CMK (cell line): ENCODE results near the gene UCP3.

Source experiments
- DNase-seq: peaks from one replicate; pipeline ENCODE4 v3.0.0-alpha.2; 2010; ENCODE audit warnings: low read depth

Gene UCP3

DNA sequence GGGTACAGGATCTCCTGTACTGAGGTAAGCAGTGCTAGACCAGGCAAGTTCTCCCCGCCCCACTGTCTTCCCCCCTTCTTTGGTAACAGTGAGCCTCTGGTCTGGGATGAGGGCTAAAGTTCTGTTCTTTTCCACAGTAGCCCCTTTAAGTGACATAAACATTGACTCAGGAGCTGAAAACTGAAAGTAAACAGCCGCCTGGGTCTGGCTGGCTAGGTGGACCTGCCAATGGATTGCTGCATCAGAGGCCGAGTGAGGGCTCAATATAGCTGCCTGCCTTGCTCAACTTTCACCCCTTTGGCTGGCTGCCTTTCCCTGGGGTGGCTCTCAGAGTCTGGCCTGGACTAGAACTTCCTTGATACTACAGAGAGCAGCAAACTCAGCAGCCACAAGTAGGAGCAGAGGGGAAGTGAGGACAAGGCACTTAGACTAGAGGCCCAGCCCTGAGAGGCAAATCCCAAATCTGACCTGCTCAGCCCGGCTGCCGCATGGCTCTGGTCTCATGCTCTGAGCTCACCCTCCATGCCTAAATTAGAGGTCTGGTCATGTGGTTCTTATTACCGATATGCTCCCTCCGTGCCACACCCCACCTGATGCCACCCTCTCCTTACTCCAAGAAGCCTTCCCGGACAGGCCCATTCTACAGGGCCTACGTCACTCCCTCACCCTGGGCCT lies 9.6 kb upstream of the UCP3 start:
- no peak for DNase-seq

GRCh38 chr11:74017631-74018030 lies 8.7 kb upstream of the UCP3 start:
- DNase-seq: no peak

- DNase-seq: no peak
These were observed 7.2 kb upstream of the UCP3 start for GRCh38 chr11:74015919-74016684.

GRCh38 chr11:74014880-74015279 lies 6.0 kb upstream of the UCP3 start:
- DNase-seq: peak; percentile 56

DNA sequence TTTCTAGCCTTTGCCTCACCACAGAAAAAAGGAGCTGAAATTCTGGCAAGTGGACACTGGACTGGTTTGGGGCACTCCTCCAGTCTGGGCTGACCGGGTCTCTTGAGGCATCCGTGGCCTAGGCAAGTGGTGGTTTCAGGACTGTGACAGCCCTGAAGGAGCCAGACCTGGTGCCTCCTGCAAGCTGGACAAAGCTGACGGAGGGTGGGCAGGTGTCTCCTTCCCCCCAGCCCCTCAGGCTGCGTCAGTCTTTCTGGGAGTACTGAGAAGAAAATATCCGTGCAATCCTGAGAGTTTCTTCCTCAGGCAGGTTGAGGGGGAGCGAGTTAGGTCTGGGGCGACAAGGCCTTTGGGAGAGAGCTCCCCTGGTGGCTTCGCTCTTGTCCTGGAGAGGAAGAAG lies 4.3 kb upstream of the UCP3 start:
- DNase-seq: no peak

GRCh38 chr11:74012074-74012809 lies 3.4 kb upstream of the UCP3 start:
- no peak for DNase-seq

DNA sequence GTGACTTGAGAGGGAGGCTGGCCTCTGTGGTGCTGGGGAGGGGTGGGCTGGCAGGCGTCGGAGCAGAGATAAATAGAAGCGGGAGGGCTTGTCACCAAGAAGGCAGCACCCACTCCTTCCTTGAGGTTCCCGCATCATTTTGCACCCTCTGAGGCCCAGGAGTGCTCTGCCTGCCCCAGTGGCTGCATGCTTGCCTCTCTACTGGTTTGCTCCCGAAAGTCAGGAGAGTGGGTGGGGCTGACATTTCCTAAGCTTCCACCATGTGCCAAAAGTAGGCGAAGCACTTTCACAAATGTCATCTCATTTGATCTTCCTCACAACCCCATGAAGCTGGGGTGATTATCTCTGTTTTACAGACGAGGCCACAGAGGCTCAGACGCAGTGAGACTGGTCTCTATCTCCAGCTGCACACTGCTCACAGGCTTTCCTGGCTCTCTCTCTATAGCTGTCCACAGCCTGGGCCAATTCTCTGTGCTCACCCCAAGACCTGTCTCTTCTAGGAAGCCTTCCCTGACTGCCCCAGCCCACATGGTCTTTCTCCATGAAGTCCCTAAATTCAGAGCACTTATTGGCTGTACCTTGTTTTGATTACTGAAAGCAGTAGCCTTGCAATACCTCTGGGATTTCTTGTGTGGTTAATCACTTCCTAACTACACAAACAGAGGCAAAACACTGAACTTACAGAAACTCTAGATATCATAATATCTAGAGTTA lies 2.6 kb upstream of the UCP3 start:
- DNase-seq: peak; percentile 89

GRCh38 chr11:74010306-74011300 lies 1.7 kb upstream of the UCP3 start:
- DNase-seq: no peak

- no peak for DNase-seq
These were observed 905 bp upstream of the UCP3 start for GRCh38 chr11:74009675-74010305.

GRCh38 chr11:74009230-74009547 lies 304 bp upstream of the UCP3 start:
- DNase-seq: no peak

DNA sequence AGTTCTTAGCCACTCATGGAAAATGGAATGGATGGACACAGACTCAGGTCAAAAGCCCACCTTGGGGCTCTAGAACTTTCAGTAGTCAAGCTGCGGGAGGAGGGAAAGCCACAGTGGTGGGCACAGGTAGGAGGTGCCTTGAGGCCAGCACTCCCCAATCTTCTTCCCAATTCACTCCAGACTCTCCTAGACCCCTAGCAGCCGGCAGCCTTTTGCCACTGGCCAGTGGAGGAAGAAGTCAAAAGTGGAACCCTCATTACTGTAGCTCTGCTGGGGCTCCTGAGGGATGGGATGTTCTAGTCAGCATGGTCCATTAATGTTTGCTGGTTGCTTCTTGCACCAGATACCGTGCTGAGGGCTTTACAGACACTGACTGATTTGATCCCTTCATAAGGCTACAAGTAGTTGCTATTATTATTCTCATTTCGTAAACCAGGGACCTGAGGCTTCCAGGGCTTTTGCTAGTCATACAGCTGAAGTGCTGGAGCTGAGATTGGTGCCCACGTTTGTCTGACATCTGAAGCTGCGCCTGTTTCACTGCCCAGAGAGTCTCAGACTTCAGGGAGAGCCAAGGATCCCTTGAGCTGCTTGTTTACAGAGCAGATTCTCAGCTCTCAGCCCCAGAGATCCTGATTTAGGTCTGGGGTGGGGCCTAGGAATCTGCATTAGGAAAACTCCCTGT lies 1.1 kb downstream of the UCP3 start:
- DNase-seq: no peak

- no peak for DNase-seq
These were observed 2.1 kb downstream of the UCP3 start for GRCh38 chr11:74006743-74007304.

- no peak for DNase-seq
These were observed 3.0 kb downstream of the UCP3 start for GRCh38 chr11:74005721-74006517.

- DNase-seq: no peak
These were observed 3.9 kb downstream of the UCP3 start for GRCh38 chr11:74004759-74005615.

DNA sequence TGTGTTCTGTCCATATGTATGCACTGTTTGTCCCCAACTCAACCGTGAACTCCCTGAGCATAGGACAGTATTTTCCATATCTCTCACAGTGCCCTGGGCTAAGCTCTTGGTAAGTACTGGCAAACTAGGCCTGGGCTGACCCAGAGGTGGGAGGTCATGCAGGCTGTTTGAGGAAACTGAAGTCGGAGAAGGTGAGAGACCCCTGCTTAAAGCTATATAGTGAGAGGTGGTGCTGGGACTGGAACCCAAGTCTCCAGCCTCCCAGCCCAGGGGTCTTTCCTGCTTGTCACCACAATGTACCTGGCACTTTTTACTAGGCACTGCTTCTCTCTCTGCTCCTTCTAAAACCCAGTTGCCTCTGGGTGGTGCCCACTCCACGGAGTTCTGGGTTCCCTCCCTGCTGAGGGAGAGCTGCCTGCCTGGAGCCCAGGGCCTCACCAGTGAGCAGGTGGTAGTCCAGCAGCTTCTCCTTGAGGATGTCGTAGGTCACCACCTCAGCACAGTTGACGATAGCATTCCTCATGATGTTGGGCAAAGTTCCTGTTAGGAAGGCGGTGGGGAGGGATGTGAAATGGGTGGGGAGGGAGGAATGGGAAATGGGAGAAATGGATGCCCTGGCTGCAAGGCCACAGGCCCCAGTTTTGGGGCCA lies 4.7 kb downstream of the UCP3 start:
- no peak for DNase-seq

- no peak for DNase-seq
These were observed 6.1 kb downstream of the UCP3 start for GRCh38 chr11:74002832-74003231.

GRCh38 chr11:74001822-74002286 lies 7.0 kb downstream of the UCP3 start:
- DNase-seq: no peak
